HUES64 (cell line): Measurements from ENCODE around the gene INAFM1.
"Not testable (repeated sequence)": the region's sequence is repeated elsewhere in the genome, so short reads cannot be mapped to it uniquely, and the experiment has no call there.

Source experiments
- H3K27ac ChIP-seq: 2 replicates; pipeline ENCODE4 v1.7.0; 2013; ENCODE audit warnings: low read depth, low read length, inconsistent platforms
- H3K27me3 ChIP-seq: 2 replicates; pipeline ENCODE4 v1.6.1; 2013; ENCODE audit warnings: mild to moderate bottlenecking, low read length; ENCODE audit not compliant: insufficient read depth
- H3K36me3 ChIP-seq: 2 replicates; pipeline ENCODE4 v1.6.1; 2013; ENCODE audit warnings: mild to moderate bottlenecking, low read length; ENCODE audit not compliant: insufficient read depth
- H3K4me1 ChIP-seq: 2 replicates; pipeline ENCODE4 v1.6.1; 2013; ENCODE audit warnings: mild to moderate bottlenecking, low read length, moderate library complexity; ENCODE audit not compliant: insufficient read depth
- H3K4me3 ChIP-seq: 2 replicates; pipeline ENCODE4 v1.5.1; 2013; ENCODE audit warnings: mild to moderate bottlenecking, low read length, moderate library complexity
- H3K9ac ChIP-seq: 2 replicates; pipeline ENCODE4 v1.6.1; 2013; ENCODE audit warnings: mild to moderate bottlenecking, low read depth, low read length
- H3K9me3 ChIP-seq: 2 replicates; pipeline ENCODE4 v1.6.1; 2013; ENCODE audit warnings: low read depth, low read length; ENCODE audit not compliant: insufficient read depth
- WGBS: fragments of 150-250, 120-280 bp; methylation state at CpG from one replicate; pipeline ENCODE4 v1.1.7; 2013; ENCODE audit warnings: missing lambda C conversion rate; 5-methylcytosine and 5-hydroxymethylcytosine counted together

INAFM1 gene

DNA sequence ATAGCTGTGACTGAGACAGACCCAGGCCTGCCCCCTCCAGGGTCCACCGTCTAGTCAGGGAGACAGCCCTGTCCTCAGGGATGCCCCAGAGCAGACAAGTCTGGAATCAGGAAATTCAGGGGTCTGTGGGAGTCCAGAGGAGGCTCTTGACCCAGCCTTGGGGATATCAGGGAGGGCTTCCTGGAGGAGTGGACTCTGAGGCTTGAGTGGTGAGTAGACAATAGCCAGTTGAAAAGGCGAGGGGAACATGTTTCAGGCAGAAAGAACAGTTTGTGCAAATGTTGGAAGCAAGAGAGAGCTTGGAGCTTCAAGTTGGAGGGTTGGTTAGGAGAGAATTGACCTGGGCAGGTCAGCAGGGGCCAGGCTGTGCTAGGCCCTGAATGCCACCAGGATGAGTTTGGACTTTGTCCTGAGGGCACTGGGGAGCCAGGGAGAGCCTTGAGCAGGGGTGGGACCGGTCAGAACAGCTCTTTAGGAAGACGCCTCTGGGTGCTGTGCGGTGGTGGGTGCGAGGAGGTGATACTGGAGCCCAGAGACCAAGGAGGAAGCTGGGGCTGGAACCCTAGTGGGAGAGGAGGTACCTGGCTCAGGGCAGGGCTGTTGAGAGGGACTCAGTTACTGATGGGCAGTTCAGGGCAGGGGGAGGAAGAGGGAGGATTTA lies 15.7 kb upstream of the INAFM1 start:
- Histone ChIP-seq H3K36me3 (peaks cover 46% of the 10 kb centered on the region), H3K4me3 (no peak overlapping the region), H3K27me3 (no peaks in the 10 kb centered on the region), H3K4me1 (peaks cover 7% of the 10 kb centered on the region; the same call in 1 of the 2 replicates), H3K27ac (no peak overlapping the region), H3K9ac (no peak overlapping the region), H3K9me3 (no peaks in the 10 kb centered on the region)
- 94% methylated on average over 6 of the region's 6 CpGs for WGBS

DNA sequence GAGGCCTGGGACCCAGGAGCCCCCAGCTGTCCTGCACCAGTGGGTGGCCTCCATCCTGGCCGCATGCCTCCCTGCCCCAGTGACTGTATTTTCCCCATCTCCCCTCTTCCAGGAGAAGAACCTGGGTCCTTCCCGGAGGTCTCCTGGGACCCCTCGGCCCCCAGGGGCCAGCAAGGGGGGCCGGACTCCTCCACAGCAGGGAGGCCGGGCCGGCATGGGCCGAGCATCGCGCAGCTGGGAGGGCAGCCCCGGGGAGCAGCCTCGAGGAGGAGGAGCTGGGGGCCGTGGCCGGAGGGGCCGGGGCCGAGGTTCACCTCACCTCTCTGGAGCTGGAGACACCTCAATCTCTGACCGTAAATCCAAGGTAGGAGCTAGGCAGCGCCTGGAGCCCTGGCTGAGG lies 14.2 kb upstream of the INAFM1 start:
- H3K4me1 ChIP-seq: peaks cover 7% of the 10 kb centered on the region; the same call in 1 of the 2 replicates
- no peaks in the 10 kb centered on the region for H3K27me3 ChIP-seq
- no peak overlapping the region for H3K27ac ChIP-seq
- no peak overlapping the region for H3K9ac ChIP-seq
- H3K4me3 ChIP-seq: no peak overlapping the region
- H3K9me3 ChIP-seq: no peaks in the 10 kb centered on the region
- peaks cover 61% of the 10 kb centered on the region for H3K36me3 ChIP-seq
- 95% methylated on average over 17 of the region's 17 CpGs for WGBS

GRCh38 chr19:47261946-47262793 lies 12.5 kb upstream of the INAFM1 start:
- not testable (repeated sequence) for H3K27ac ChIP-seq, H3K4me1 ChIP-seq, H3K9me3 ChIP-seq, H3K9ac ChIP-seq, H3K27me3 ChIP-seq, H3K4me3 ChIP-seq
- 98% methylated on average over 14 of the region's 14 CpGs for WGBS
- H3K36me3 ChIP-seq: peaks cover 72% of the 10 kb centered on the region

DNA sequence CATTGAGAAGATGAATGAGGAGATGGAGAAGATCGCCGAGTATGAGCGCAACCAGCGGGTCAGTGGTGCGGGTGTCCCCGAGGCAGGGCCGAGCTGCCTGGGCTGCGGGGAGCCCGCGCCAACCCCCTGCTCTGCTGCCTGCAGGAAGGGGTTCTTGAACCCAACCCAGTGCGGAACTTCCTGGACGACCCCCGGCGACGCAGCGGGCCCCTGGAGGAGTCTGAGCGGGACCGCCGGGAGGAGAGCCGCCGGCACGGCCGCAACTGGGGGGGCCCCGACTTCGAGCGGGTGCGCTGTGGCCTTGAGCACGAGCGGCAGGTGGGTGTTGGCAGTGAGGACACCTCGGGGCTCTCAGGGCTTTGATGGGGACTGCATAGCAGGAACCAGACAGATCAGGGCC lies 10.1 kb upstream of the INAFM1 start:
- Histone ChIP-seq H3K9me3 (no peaks in the 10 kb centered on the region), H3K9ac (no peak overlapping the region), H3K27me3 (no peaks in the 10 kb centered on the region), H3K27ac (no peak overlapping the region), H3K4me3 (no peak overlapping the region), H3K4me1 (no peaks in the 10 kb centered on the region), H3K36me3 (peaks cover 71% of the 10 kb centered on the region)
- 97% methylated on average over 30 of the region's 30 CpGs for WGBS

DNA sequence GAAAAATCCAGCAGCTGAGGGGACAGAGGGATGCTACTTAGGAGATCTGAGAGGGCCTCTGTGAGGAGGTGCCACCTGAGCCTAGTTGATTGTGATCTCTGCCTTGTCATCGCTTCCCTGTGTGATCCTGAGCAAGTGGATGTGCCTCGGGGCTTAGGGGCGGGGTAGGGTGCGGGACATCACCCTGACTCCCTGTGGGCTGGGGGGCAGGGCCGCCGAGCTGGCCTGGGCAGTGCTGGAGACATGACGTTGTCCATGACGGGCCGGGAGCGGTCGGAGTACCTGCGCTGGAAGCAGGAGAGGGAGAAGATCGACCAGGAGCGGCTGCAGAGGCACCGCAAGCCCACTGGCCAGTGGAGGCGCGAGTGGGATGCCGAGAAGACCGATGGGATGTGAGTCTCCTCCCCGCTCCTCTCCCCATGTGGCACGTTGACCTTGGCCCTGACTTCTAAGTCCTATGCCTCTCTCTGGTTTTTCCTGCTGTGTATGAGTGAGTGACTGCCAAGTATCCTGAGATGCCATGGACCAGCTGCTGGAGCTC lies 8.2 kb upstream of the INAFM1 start:
- Histone ChIP-seq H3K9me3 (no peaks in the 10 kb centered on the region), H3K27me3 (no peaks in the 10 kb centered on the region), H3K4me3 (no peak overlapping the region), H3K9ac (no peak overlapping the region), H3K4me1 (no peaks in the 10 kb centered on the region), H3K27ac (no peak overlapping the region), H3K36me3 (peaks cover 69% of the 10 kb centered on the region)
- 95% methylated on average over 21 of the region's 21 CpGs for WGBS

DNA sequence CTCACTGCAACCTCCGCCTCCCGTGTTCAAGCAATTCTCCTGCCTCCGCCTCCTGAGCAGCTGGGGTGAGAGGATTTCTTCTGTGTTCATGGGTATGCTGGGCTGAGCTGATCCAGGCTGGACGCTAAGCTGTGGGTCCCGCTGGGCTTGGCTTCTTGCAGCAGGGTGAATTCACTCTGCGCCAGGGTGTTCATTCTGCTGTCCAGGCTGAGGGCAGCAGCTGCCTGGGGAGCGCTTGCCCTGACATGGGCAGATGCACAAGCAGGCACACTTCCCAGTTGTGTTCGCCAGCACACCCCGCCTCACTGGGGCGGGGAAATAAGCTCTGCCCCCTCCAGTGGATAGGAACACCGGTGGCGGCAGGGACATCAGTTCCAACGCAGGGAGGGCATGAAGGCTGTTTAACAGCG lies 7.3 kb upstream of the INAFM1 start:
- 97% methylated on average over 14 of the region's 14 CpGs for WGBS
- Histone ChIP-seq H3K9ac (no peak overlapping the region), H3K4me3 (no peak overlapping the region), H3K27ac (no peak overlapping the region), H3K4me1 (no peaks in the 10 kb centered on the region), H3K36me3 (peaks cover 65% of the 10 kb centered on the region), H3K9me3 (no peaks in the 10 kb centered on the region), H3K27me3 (no peaks in the 10 kb centered on the region)

DNA sequence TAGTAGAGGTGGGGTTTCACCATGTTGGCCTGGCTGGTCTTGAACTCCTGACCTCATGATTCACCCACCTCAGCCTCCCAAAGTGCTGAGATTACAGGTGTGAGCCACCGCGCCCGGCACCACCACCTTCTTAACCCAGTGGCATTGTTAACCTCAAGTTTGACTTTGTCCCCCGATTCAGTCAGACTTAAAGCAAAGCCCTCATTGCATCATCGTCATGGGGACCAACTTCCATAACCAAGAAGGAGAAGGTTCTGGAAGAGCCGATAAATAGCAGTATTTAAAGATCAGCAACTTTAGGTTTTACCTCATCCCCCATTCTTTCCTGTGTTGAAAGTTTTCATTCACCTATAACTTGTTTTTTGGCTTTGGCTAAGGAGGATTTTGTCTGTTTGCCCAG lies 6.7 kb upstream of the INAFM1 start:
- no peaks in the 10 kb centered on the region for H3K9me3 ChIP-seq
- H3K36me3 ChIP-seq: peaks cover 59% of the 10 kb centered on the region
- H3K27ac ChIP-seq: no peak overlapping the region
- 94% methylated on average over 5 of the region's 6 CpGs for WGBS
- no peaks in the 10 kb centered on the region for H3K4me1 ChIP-seq
- no peak overlapping the region for H3K9ac ChIP-seq
- H3K4me3 ChIP-seq: no peak overlapping the region
- no peaks in the 10 kb centered on the region for H3K27me3 ChIP-seq

DNA sequence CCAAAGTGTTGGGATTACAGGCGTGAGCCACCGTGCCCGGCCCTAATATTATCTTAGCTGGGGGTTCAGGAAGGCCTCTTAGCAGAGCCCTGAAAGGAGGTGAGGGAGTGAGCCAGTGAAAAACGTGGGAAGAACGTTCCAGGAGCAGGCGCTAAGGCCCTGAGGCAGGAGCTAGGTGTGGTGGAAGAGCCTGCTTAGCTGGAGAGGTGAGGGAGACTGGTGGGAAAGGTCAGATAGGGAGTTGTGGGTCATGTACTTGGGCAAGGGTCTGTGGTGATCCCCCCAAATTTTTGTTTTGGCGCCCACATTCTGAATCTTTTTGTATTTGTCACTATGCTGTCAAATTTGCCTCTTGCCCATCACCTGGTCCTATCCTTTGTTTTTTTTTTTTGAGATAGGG lies 5.1 kb upstream of the INAFM1 start:
- H3K9ac ChIP-seq: no peak overlapping the region
- H3K27ac ChIP-seq: no peak overlapping the region
- WGBS: 92% methylated on average over 7 of the region's 7 CpGs
- H3K4me1 ChIP-seq: no peaks in the 10 kb centered on the region
- H3K36me3 ChIP-seq: peaks cover 49% of the 10 kb centered on the region
- no peaks in the 10 kb centered on the region for H3K27me3 ChIP-seq
- H3K4me3 ChIP-seq: no peak overlapping the region
- H3K9me3 ChIP-seq: no peaks in the 10 kb centered on the region

DNA sequence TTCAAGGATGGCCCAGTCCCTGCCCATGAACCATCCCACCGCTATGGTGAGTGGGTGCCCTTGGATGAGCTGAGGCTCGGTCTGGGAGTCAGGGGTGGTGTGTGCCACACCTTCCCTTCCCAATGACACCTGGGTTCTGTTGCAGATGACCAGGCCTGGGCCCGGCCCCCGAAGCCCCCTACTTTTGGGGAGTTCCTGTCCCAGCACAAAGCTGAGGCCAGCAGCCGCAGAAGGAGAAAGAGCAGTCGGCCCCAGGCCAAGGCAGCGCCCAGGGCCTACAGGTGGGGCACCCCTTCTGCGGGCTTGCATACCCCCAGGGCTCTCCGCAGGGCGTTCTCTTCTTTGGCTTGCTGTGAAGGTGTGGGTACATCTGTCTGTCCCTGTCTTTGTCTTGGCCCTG lies 4.3 kb upstream of the INAFM1 start:
- peaks cover 2% of the 10 kb centered on the region; the same call in 1 of the 2 replicates for H3K4me1 ChIP-seq
- H3K4me3 ChIP-seq: no peak overlapping the region
- 97% methylated on average over 10 of the region's 10 CpGs for WGBS
- no peak overlapping the region for H3K9ac ChIP-seq
- no peaks in the 10 kb centered on the region for H3K9me3 ChIP-seq
- peaks cover 41% of the 10 kb centered on the region for H3K36me3 ChIP-seq
- H3K27ac ChIP-seq: no peak overlapping the region
- H3K27me3 ChIP-seq: peaks cover 4% of the 10 kb centered on the region

GRCh38 chr19:47271949-47272348 lies 2.7 kb upstream of the INAFM1 start:
- Histone ChIP-seq H3K27ac (no peak overlapping the region), H3K36me3 (peaks cover 31% of the 10 kb centered on the region), H3K9ac (no peak overlapping the region), H3K27me3 (peaks cover 12% of the 10 kb centered on the region), H3K9me3 (no peaks in the 10 kb centered on the region), H3K4me1 (peaks cover 6% of the 10 kb centered on the region; the same call in 1 of the 2 replicates), H3K4me3 (no peak overlapping the region)
- WGBS: 73% methylated on average over 6 of the region's 6 CpGs
